Spleen (tissue), 7 donors: ENCODE results near the gene PDZD8.

Experiments used
- POLR2A ChIP-seq, 3 donors: fragments of 450-650 bp; IDR thresholded peaks; one replicate each; pipeline ENCODE4 v1.5.1; 2017; ENCODE audit warnings: antibody characterized with exemption in 3 of 3, mild to moderate bottlenecking in 1 of 3
- TF ChIP-seq, protein P1 (sequence below), 11 experiments: fragments of 200-600 bp in 7 of 11; fragments of 450-650 bp in 4 of 11; sonication (generic) in 4 of 11; IDR thresholded peaks in 8 of 11; conservative IDR thresholded peaks in 3 of 11; 1 replicate in 7 of 11; 2 replicates in 4 of 11; pipeline versions ENCODE4 v1.4.0 to v1.8.0; 2016 to 2021; ENCODE audit warnings: antibody characterized with exemption in 11 of 11, inconsistent platforms in 4 of 11, mild to moderate bottlenecking in 1 of 11
- donor health status: DM: no; HTN: no; CAD: no; lungs with moderate emphysema.
- donor health status: DM: no; HTN: no; CAD: no.
- donor health status: DM: no; HTN: no; CAD: no.

DNA sequence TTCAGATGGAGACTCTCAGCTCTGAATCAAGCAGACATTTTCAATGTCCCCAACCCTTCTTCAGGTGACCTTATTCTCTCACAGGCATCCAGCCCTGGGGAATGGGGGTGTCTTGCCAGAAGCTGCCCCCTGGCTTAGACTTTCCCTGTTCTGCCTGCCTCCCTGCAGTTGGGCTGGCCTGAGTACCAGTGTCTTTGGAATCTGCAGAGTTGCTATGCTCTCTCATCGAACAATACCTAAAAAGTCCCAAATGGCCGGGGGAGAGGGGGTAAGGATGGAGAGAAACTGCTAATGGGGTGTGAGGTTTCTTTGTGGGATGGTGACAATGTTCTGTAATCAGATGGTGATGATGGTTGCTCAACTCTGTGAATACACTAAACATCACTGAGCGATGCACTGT, 113.7 kb downstream of the PDZD8 start:
- TF ChIP-seq, protein P1, sequence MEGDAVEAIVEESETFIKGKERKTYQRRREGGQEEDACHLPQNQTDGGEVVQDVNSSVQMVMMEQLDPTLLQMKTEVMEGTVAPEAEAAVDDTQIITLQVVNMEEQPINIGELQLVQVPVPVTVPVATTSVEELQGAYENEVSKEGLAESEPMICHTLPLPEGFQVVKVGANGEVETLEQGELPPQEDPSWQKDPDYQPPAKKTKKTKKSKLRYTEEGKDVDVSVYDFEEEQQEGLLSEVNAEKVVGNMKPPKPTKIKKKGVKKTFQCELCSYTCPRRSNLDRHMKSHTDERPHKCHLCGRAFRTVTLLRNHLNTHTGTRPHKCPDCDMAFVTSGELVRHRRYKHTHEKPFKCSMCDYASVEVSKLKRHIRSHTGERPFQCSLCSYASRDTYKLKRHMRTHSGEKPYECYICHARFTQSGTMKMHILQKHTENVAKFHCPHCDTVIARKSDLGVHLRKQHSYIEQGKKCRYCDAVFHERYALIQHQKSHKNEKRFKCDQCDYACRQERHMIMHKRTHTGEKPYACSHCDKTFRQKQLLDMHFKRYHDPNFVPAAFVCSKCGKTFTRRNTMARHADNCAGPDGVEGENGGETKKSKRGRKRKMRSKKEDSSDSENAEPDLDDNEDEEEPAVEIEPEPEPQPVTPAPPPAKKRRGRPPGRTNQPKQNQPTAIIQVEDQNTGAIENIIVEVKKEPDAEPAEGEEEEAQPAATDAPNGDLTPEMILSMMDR (IDR thresholded peaks at IDR 0.05 in 8 of 11, conservative IDR thresholded peaks at IDR 0.05 in 3 of 11), result no peak
- no peak for TF ChIP-seq POLR2A (IDR thresholded peaks at IDR 0.05)
